PFSK-1 (cell line): ENCODE data around the gene LPAR6.

Experiments
- FOXP2 ChIP-seq: optimal IDR thresholded peaks from 2 replicates; pipeline ENCODE3; 2011; ENCODE audit warnings: borderline replicate concordance, control low read depth, inconsistent platforms; ENCODE audit not compliant: insufficient read depth; ENCODE audit errors: extremely low read length, extremely low read depth
- POLR2AphosphoS5 ChIP-seq: IDR thresholded peaks from 2 replicates; pipeline ENCODE4 v1.6.1; 2012; ENCODE audit warnings: low read depth, mild to moderate bottlenecking, control low read depth, low read length, moderate library complexity
- REST ChIP-seq, 2 experiments: IDR thresholded peaks; 2 replicates each; pipeline versions ENCODE4 v1.6.1 to v1.8.0; 2011 to 2012; ENCODE audit warnings: low read depth in 2 of 2, low read length in 2 of 2, control low read depth in 1 of 2, inconsistent platforms in 1 of 2, mild to moderate bottlenecking in 1 of 2, moderate library complexity in 1 of 2; ENCODE audit not compliant: insufficient read depth in 1 of 2
- SIN3A ChIP-seq: IDR thresholded peaks from 2 replicates; pipeline ENCODE4 v1.6.1; 2012; ENCODE audit warnings: mild to moderate bottlenecking, low read length, moderate library complexity, borderline replicate concordance; ENCODE audit not compliant: insufficient read depth
- TAF1 ChIP-seq: IDR thresholded peaks from 2 replicates; pipeline ENCODE4 v1.6.1; 2012; ENCODE audit warnings: low read length, control low read depth, borderline replicate concordance; ENCODE audit not compliant: insufficient read depth

- TF ChIP-seq TAF1 (no peak), POLR2AphosphoS5 (no peak), REST (IDR thresholded peaks at IDR 0.05; ENCODE audit: insufficient read depth in 1 of 2, low read depth in 2 of 2, low read length in 2 of 2) (no peak), SIN3A (no peak), FOXP2 (no peak)
Measured at GRCh38 chr13:48393698-48394085, 19.2 kb downstream of the LPAR6 start.
